Colonic mucosa (tissue), 4 donors: ENCODE data around the gene MLLT10. TPM values are rescaled to one million over a fixed set of nuclear protein-coding genes. Genes with fewer than 3 reads are reported as not detected.
"Not testable (repeated sequence)": the region's sequence is repeated elsewhere in the genome, so short reads cannot be mapped to it uniquely, and the experiment has no call there.

Experiments used
- DNase-seq: peaks from one replicate; pipeline ENCODE4 v3.0.0-alpha.2; 2020
- H3K27ac ChIP-seq: fragments of 200-600 bp; one replicate; pipeline ENCODE4 v1.8.0; 2021
- H3K27me3 ChIP-seq: fragments of 200-600 bp; one replicate; pipeline ENCODE4 v1.8.0; 2021
- H3K36me3 ChIP-seq: fragments of 200-600 bp; one replicate; pipeline ENCODE4 v1.8.0; 2021
- H3K4me1 ChIP-seq: fragments of 200-600 bp; one replicate; pipeline ENCODE4 v1.8.0; 2021; ENCODE audit warnings: mild to moderate bottlenecking
- H3K4me3 ChIP-seq: fragments of 200-600 bp; one replicate; pipeline ENCODE4 v1.8.0; 2021
- H3K9ac ChIP-seq, 2 donors: one replicate each; pipeline ENCODE4 v1.7.0; 2013; ENCODE audit warnings: control low read depth in 2 of 2, low read depth in 2 of 2, low read length in 2 of 2
- H3K9me3 ChIP-seq: fragments of 200-600 bp; one replicate; pipeline ENCODE4 v1.8.0; 2021
- CTCF ChIP-seq: fragments of 200-600 bp; IDR thresholded peaks from one replicate; pipeline ENCODE4 v1.8.0; 2022; ENCODE audit warnings: antibody characterized with exemption, mild to moderate bottlenecking
- intact Hi-C: fragments of 100-400 bp; cut with DNase I; formaldehyde crosslinking; loops from one replicate; pipeline ENCODE4 v1.14.1; 2022
- total RNA-seq, 2 donors: library from RNA; stranded (reverse); fragmentation: NEBNext Ultra II Directional in 1 of 2; extraction: Animal tissue kit (Norgen Biotek cat#: 25700) in 1 of 2; gene quantifications; one replicate each; pipeline ENCODE4 v1.2.1, GENCODE V29; 2021
- donor health status: healthy.
- donor health status: DM: no; HTN: no; CAD: no.
- donor health status: DM: no; HTN: no; CAD: no.

MLLT10 gene
- total RNA-seq, 2 donors from 2014 or later, result 17.8 to 25.1 TPM

GRCh38 chr10:21556527-21556926 is 22.5 kb downstream of the MLLT10 start:
- no peak for DNase-seq
- Histone ChIP-seq H3K9me3 (no peaks in the 10 kb centered on the region), H3K9ac (no peak overlapping the region), H3K27me3 (no peaks in the 10 kb centered on the region), H3K36me3 (no peaks in the 10 kb centered on the region), H3K4me1 (no peaks in the 10 kb centered on the region), H3K4me3 (no peak overlapping the region), H3K27ac (no peak overlapping the region)
- no peak for TF ChIP-seq CTCF
- intact Hi-C loops, result no loop called here

- intact Hi-C loops, H3K27ac ChIP-seq, DNase-seq, H3K36me3 ChIP-seq, H3K9me3 ChIP-seq, H3K4me3 ChIP-seq, H3K27me3 ChIP-seq, H3K4me1 ChIP-seq, H3K9ac ChIP-seq: not testable (repeated sequence)
Observed at GRCh38 chr10:21558984-21559383, 25.0 kb downstream of the MLLT10 start.

- DNase-seq, result no peak
- Histone ChIP-seq H3K4me3 (no peak overlapping the region), H3K36me3 (no peaks in the 10 kb centered on the region), H3K27me3 (no peaks in the 10 kb centered on the region), H3K9ac (no peak overlapping the region), H3K9me3 (no peaks in the 10 kb centered on the region), H3K27ac (no peak overlapping the region), H3K4me1 (no peaks in the 10 kb centered on the region)
- TF ChIP-seq CTCF, result no peak
- intact Hi-C loops, result no loop called here
Observed at GRCh38 chr10:21570761-21571521, 36.9 kb downstream of the MLLT10 start.

GRCh38 chr10:21572578-21572977 is 38.5 kb downstream of the MLLT10 start:
- Histone ChIP-seq H3K9ac (no peak overlapping the region), H3K4me3 (no peak overlapping the region), H3K9me3 (no peaks in the 10 kb centered on the region), H3K4me1 (no peaks in the 10 kb centered on the region), H3K27ac (no peak overlapping the region), H3K27me3 (no peaks in the 10 kb centered on the region), H3K36me3 (no peaks in the 10 kb centered on the region)
- intact Hi-C loops, result no loop called here
- no peak for TF ChIP-seq CTCF
- DNase-seq, result no peak

- H3K9ac ChIP-seq, H3K4me3 ChIP-seq, H3K4me1 ChIP-seq, H3K36me3 ChIP-seq, intact Hi-C loops, DNase-seq, H3K9me3 ChIP-seq, H3K27me3 ChIP-seq, H3K27ac ChIP-seq: not testable (repeated sequence)
Observed at GRCh38 chr10:21574514-21574913, 40.5 kb downstream of the MLLT10 start.

GRCh38 chr10:21579291-21579690 is 45.3 kb downstream of the MLLT10 start:
- intact Hi-C loops, result no loop called here

GRCh38 chr10:21581421-21581834 is 47.4 kb downstream of the MLLT10 start:
- H3K9me3 ChIP-seq, intact Hi-C loops, H3K4me3 ChIP-seq, H3K4me1 ChIP-seq, DNase-seq, H3K9ac ChIP-seq, H3K27me3 ChIP-seq, H3K27ac ChIP-seq, H3K36me3 ChIP-seq: not testable (repeated sequence)

More at GRCh38 chr10:21579291-21579690, 45.3 kb downstream of the MLLT10 start:
- Histone ChIP-seq H3K27ac (no peak overlapping the region), H3K27me3 (no peaks in the 10 kb centered on the region), H3K9me3 (no peaks in the 10 kb centered on the region), H3K4me3 (no peak overlapping the region), H3K9ac (no peak overlapping the region), H3K36me3 (no peaks in the 10 kb centered on the region), H3K4me1 (no peaks in the 10 kb centered on the region)
- DNase-seq, result no peak
- TF ChIP-seq CTCF, result no peak
